Thoracic aorta (tissue), 2 donors: ENCODE measurements around the gene SLC7A9. TPM values are rescaled to one million over a fixed set of nuclear protein-coding genes. Genes with fewer than 3 reads are reported as not detected.

Experiments
- ATAC-seq: fragments of 150-250 bp; one replicate; pipeline ENCODE4 v1.8.0; 2017; ENCODE audit warnings: low read depth; ENCODE audit not compliant: insufficient number of reproducible peaks, low FRiP score
- DNase-seq: peaks from one replicate; pipeline ENCODE4 v3.0.0-alpha.2; 2020; ENCODE audit warnings: low spot score
- H3K27ac ChIP-seq, 2 donors: fragments of 200-600 bp; sonication (generic); 1 replicate in 1 of 2; 2 replicates in 1 of 2; pipeline ENCODE4 v1.5.1; 2016; ENCODE audit warnings: mild to moderate bottlenecking in 2 of 2, moderate library complexity in 2 of 2
- H3K27me3 ChIP-seq: fragments of 200-600 bp; sonication (generic); replicated peaks from 2 replicates; pipeline ENCODE4 v1.6.0; 2016; ENCODE audit warnings: mild to moderate bottlenecking; ENCODE audit not compliant: insufficient read depth
- H3K36me3 ChIP-seq: fragments of 200-600 bp; sonication (generic); one replicate; pipeline ENCODE4 v1.5.1; 2016
- H3K4me1 ChIP-seq, 2 donors: fragments of 200-600 bp; sonication (generic); 1 replicate in 1 of 2; 2 replicates in 1 of 2; pipeline versions ENCODE4 v1.5.1 to v1.6.0; 2016; ENCODE audit warnings: low read depth in 2 of 2, mild to moderate bottlenecking in 1 of 2; ENCODE audit not compliant: control insufficient read depth in 1 of 2
- H3K4me3 ChIP-seq: fragments of 200-600 bp; sonication (generic); 2 replicates; pipeline ENCODE4 v1.5.1; 2016; ENCODE audit warnings: mild to moderate bottlenecking
- H3K9me3 ChIP-seq: fragments of 200-600 bp; sonication (generic); 2 replicates; pipeline ENCODE4 v1.5.1; 2016
- total RNA-seq, 2 donors: library from RNA; depleted of rRNA; stranded (reverse); fragments of >200 nt; gene quantifications; one replicate each; pipeline versions ENCODE4 v1.1.0 to v1.2.3, GENCODE V29; 2016
- TF ChIP-seq, protein P1 (sequence below): fragments of 200-600 bp; sonication (generic); IDR thresholded peaks from one replicate; pipeline ENCODE4 v1.5.1; 2019; ENCODE audit warnings: antibody characterized with exemption

SLC7A9 gene
- total RNA-seq, 2 donors from 2014 or later: 0.56 TPM; not detected in 1

DNA sequence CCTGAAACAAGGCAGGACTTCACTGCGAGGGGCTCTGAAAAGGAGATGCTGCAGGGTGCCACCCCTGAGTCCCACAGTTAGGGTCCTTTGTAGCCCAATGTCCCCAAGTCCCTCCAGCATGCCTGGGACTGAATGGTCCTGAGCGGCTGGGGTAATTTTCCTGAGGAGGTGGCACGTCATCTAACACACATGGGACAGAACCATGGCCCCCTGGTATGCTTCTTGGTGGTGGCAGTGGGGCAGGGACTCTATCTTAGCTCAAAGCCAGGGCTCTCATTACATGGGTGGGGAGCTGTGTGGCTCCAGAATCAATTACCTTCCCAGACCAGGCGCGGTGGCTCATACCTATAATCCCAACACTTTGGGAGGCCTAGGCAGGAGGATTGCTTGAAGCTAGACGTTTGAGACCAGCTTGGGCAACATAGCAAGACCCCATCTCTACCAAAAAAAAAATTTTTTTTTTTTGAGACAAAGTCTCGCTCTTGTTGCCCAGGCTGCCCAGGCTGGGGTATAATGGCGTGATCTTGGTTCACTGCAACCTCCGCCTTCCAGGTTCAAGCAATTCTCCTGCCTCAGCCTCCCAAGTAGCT, 7.9 kb upstream of the SLC7A9 start:
- no peak overlapping the region for H3K27ac ChIP-seq
- ATAC-seq: no peak
- no peaks in the 10 kb centered on the region for H3K27me3 ChIP-seq
- H3K9me3 ChIP-seq: no peaks in the 10 kb centered on the region
- no peak overlapping the region for H3K4me3 ChIP-seq
- DNase-seq: no peak
- H3K4me1 ChIP-seq: no peaks in the 10 kb centered on the region
- TF ChIP-seq, protein P1, sequence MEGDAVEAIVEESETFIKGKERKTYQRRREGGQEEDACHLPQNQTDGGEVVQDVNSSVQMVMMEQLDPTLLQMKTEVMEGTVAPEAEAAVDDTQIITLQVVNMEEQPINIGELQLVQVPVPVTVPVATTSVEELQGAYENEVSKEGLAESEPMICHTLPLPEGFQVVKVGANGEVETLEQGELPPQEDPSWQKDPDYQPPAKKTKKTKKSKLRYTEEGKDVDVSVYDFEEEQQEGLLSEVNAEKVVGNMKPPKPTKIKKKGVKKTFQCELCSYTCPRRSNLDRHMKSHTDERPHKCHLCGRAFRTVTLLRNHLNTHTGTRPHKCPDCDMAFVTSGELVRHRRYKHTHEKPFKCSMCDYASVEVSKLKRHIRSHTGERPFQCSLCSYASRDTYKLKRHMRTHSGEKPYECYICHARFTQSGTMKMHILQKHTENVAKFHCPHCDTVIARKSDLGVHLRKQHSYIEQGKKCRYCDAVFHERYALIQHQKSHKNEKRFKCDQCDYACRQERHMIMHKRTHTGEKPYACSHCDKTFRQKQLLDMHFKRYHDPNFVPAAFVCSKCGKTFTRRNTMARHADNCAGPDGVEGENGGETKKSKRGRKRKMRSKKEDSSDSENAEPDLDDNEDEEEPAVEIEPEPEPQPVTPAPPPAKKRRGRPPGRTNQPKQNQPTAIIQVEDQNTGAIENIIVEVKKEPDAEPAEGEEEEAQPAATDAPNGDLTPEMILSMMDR: no peak
- H3K36me3 ChIP-seq: peaks cover 17% of the 10 kb centered on the region

DNA sequence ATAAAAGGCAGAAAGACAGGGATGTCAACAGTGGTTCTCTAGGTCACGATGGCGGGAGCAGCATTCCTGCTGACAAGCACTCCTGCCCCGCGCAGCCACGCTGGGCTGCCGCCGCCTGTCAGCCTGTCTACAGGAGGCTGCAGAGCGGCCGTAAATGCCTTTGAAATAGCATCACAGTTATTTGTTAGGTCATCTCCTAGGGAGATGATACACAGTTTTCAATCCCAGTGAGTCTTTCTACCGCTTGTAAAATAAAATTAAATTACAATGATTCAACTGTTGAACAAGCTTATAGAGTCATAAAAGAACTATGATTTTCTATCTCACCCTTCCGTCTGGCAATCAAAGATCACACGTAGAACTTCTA, 7.3 kb upstream of the SLC7A9 start:
- ATAC-seq: no peak
- Histone ChIP-seq H3K36me3 (peaks cover 17% of the 10 kb centered on the region), H3K9me3 (no peaks in the 10 kb centered on the region), H3K27ac (no peak overlapping the region), H3K27me3 (no peaks in the 10 kb centered on the region), H3K4me3 (no peak overlapping the region), H3K4me1 (no peaks in the 10 kb centered on the region)
- TF ChIP-seq, protein P1: no peak
- DNase-seq: no peak

DNA sequence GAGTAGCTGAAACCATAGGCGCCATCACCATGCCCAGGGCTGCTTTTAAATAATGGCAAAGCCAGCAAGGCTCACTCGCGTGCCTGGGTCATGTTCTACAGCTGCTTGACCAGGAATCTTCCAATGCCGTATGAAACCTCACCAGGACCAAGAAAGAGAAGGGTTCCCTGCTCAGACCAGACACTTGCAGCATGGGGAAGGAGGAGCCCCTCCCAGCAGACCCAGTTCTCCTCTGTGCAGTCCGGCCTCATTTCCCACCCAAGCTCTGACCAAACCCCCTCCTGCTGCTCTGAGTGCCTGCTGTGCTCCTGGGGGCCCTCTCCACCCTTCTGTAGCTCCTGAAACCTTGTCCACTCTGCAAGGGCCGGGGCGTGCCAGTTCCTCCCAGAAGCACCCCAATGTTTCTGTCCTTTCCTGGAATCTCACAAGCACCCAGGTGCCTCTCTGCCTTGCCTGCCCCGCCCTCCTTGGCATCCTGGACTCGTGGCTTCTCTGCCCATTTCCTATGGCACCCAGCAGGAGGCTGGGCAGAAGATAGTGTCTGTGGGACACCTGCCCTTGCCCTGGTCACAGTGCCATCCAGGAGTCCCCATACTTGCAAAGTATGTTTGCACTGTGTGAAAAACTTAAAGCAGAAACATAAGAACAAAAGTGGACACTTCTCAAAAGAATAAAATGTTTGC, 6.8 kb upstream of the SLC7A9 start:
- TF ChIP-seq, protein P1: no peak
- ATAC-seq (no peak), DNase-seq (no peak)
- Histone ChIP-seq H3K4me1 (no peaks in the 10 kb centered on the region), H3K9me3 (no peaks in the 10 kb centered on the region), H3K27ac (no peak overlapping the region), H3K4me3 (no peak overlapping the region), H3K27me3 (no peaks in the 10 kb centered on the region), H3K36me3 (peaks cover 17% of the 10 kb centered on the region)

DNA sequence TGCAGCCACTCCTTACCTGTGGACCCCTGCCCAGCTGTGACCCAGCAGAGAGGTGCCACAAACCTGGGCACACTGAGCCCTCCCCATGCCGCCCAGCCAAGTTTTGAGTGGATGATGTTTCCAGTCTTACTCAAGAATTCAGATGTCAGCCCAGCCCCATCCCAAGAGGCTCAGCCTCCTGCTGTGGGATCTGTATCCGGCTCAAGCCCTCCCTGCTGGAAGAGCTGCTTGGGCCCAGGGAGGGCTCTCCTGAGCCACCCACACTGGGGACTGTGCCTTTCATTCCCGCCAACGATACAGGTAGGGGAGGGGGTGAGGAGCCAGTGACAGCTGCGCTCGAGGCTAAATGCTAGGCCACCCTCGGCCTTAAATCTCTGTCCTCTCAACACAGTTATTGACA, 5.9 kb upstream of the SLC7A9 start:
- no peaks in the 10 kb centered on the region for H3K27me3 ChIP-seq
- TF ChIP-seq, protein P1: no peak
- no peaks in the 10 kb centered on the region for H3K9me3 ChIP-seq
- DNase-seq: no peak
- no peak overlapping the region for H3K4me3 ChIP-seq
- no peak for ATAC-seq
- H3K27ac ChIP-seq: no peak overlapping the region
- H3K36me3 ChIP-seq: peaks cover 17% of the 10 kb centered on the region
- H3K4me1 ChIP-seq: no peaks in the 10 kb centered on the region

DNA sequence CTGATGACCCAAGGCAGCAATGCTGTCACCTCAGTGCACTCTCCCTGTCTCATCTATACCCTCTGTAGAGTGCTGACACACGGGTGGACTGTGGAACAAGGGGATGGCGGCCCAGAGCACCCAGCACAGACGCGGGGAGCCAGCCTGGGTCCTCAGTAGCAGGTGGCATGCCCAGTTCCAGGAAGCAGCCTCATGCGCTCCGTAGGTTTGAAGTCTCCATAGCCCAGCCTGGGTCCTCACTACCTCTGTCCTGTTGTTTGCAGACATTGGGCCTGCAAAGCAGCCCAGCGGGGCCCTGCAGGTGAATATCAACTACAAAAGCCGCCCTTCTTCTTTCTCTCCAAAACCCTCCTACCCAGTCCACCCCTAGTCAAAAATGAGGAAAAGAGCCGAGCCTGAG, 5.0 kb upstream of the SLC7A9 start:
- no peaks in the 10 kb centered on the region for H3K9me3 ChIP-seq
- DNase-seq (no peak), ATAC-seq (no peak)
- no peaks in the 10 kb centered on the region for H3K27me3 ChIP-seq
- no peaks in the 10 kb centered on the region for H3K4me1 ChIP-seq
- no peak overlapping the region for H3K4me3 ChIP-seq
- TF ChIP-seq, protein P1: no peak
- peaks cover 12% of the 10 kb centered on the region for H3K36me3 ChIP-seq
- H3K27ac ChIP-seq: no peak overlapping the region
